HEK293 (cell line): ENCODE measurements around the gene NOC2L.
A peak's percentile ranks its signal among the peaks of the same experiment; 100 is the strongest.

Experiments
- ATF2 ChIP-seq: fragments of 450-650 bp; formaldehyde crosslinking; IDR thresholded peaks from 2 replicates; pipeline ENCODE4 v1.5.1; 2016; ENCODE audit warnings: missing biosample characterization, missing genetic modification characterization, low read depth
- CTCF ChIP-seq: fragments of 450-650 bp; formaldehyde crosslinking; IDR thresholded peaks from 2 replicates; pipeline ENCODE4 v1.5.1; 2016; ENCODE audit warnings: missing biosample characterization, missing genetic modification characterization
- GLIS2 ChIP-seq: fragments of 450-650 bp; formaldehyde crosslinking; IDR thresholded peaks from 2 replicates; pipeline ENCODE4 v1.5.1; 2016; ENCODE audit warnings: missing biosample characterization, missing genetic modification characterization
- HOXA7 ChIP-seq: sonication (generic); formaldehyde crosslinking; IDR thresholded peaks from 2 replicates; pipeline ENCODE4 v1.8.1; 2022; ENCODE audit warnings: missing genetic modification reagents, borderline replicate concordance
- KLF16 ChIP-seq: fragments of 450-650 bp; formaldehyde crosslinking; IDR thresholded peaks from 2 replicates; pipeline ENCODE4 v1.5.1; 2017; ENCODE audit warnings: missing biosample characterization, missing genetic modification characterization
- KLF17 ChIP-seq: fragments of 450-650 bp; formaldehyde crosslinking; IDR thresholded peaks from 2 replicates; pipeline ENCODE4 v1.5.1; 2016; ENCODE audit warnings: missing biosample characterization, missing genetic modification characterization
- KLF7 ChIP-seq: fragments of 450-650 bp; formaldehyde crosslinking; IDR thresholded peaks from 2 replicates; pipeline ENCODE4 v1.5.1; 2016; ENCODE audit warnings: missing biosample characterization, missing genetic modification characterization, borderline replicate concordance
- OSR2 ChIP-seq: fragments of 450-650 bp; formaldehyde crosslinking; IDR thresholded peaks from 2 replicates; pipeline ENCODE4 v1.5.1; 2016; ENCODE audit warnings: missing biosample characterization, missing genetic modification characterization
- OVOL3 ChIP-seq: fragments of 450-650 bp; formaldehyde crosslinking; IDR thresholded peaks from 2 replicates; pipeline ENCODE4 v1.5.1; 2016; ENCODE audit warnings: missing biosample characterization, missing genetic modification characterization
- PBX3 ChIP-seq: sonication (generic); formaldehyde crosslinking; IDR thresholded peaks from 2 replicates; pipeline ENCODE4 v1.8.1; 2022; ENCODE audit warnings: mild to moderate bottlenecking, moderate library complexity, missing genetic modification reagents
- PRDM6 ChIP-seq: fragments of 450-650 bp; formaldehyde crosslinking; IDR thresholded peaks from 2 replicates; pipeline ENCODE4 v1.5.1; 2017; ENCODE audit warnings: missing biosample characterization, missing genetic modification characterization
- REPIN1 ChIP-seq: fragments of 450-650 bp; formaldehyde crosslinking; IDR thresholded peaks from 2 replicates; pipeline ENCODE4 v1.5.1; 2017; ENCODE audit warnings: missing biosample characterization, missing genetic modification characterization, low read depth
- SP7 ChIP-seq: fragments of 450-650 bp; formaldehyde crosslinking; IDR thresholded peaks from 2 replicates; pipeline ENCODE4 v1.5.1; 2016; ENCODE audit warnings: missing biosample characterization, missing genetic modification characterization
- TCF7L2 ChIP-seq: IDR thresholded peaks from 2 replicates; pipeline ENCODE4 v1.6.1; 2011; ENCODE audit warnings: low read depth, mild to moderate bottlenecking, inconsistent platforms, low read length, moderate library complexity, borderline replicate concordance
- ZBTB49 ChIP-seq: fragments of 450-650 bp; formaldehyde crosslinking; IDR thresholded peaks from 2 replicates; pipeline ENCODE4 v1.5.1; 2016; ENCODE audit warnings: missing biosample characterization, missing genetic modification characterization, low read depth
- ZFP41 ChIP-seq: fragments of 450-650 bp; formaldehyde crosslinking; IDR thresholded peaks from 2 replicates; pipeline ENCODE4 v1.5.1; 2016; ENCODE audit warnings: missing biosample characterization, missing genetic modification characterization, borderline replicate concordance
- ZFP69B ChIP-seq: fragments of 450-650 bp; formaldehyde crosslinking; IDR thresholded peaks from 2 replicates; pipeline ENCODE4 v1.5.1; 2016; ENCODE audit warnings: missing biosample characterization, missing genetic modification characterization
- ZNF121 ChIP-seq: fragments of 450-650 bp; formaldehyde crosslinking; IDR thresholded peaks from 2 replicates; pipeline ENCODE4 v1.5.1; 2016; ENCODE audit warnings: missing biosample characterization, missing genetic modification characterization
- ZNF133 ChIP-seq: fragments of 450-650 bp; formaldehyde crosslinking; IDR thresholded peaks from 2 replicates; pipeline ENCODE4 v1.5.1; 2016; ENCODE audit warnings: missing biosample characterization, missing genetic modification characterization
- ZNF138 ChIP-seq: fragments of 450-650 bp; formaldehyde crosslinking; IDR thresholded peaks from 2 replicates; pipeline ENCODE4 v1.5.1; 2016; ENCODE audit warnings: missing biosample characterization, missing genetic modification characterization, borderline replicate concordance
- ZNF169 ChIP-seq: fragments of 450-650 bp; formaldehyde crosslinking; IDR thresholded peaks from 2 replicates; pipeline ENCODE4 v1.5.1; 2016; ENCODE audit warnings: missing biosample characterization, missing genetic modification characterization
- ZNF175 ChIP-seq: fragments of 450-650 bp; formaldehyde crosslinking; IDR thresholded peaks from 2 replicates; pipeline ENCODE4 v1.5.1; 2016; ENCODE audit warnings: missing biosample characterization, missing genetic modification characterization
- ZNF221 ChIP-seq: fragments of 450-650 bp; formaldehyde crosslinking; IDR thresholded peaks from 2 replicates; pipeline ENCODE4 v1.5.1; 2017; ENCODE audit warnings: missing biosample characterization, missing genetic modification characterization, borderline replicate concordance
- ZNF341 ChIP-seq: fragments of 450-650 bp; formaldehyde crosslinking; IDR thresholded peaks from 2 replicates; pipeline ENCODE4; 2016; ENCODE audit warnings: low read depth, missing biosample characterization, missing genetic modification characterization
- ZNF354C ChIP-seq: fragments of 450-650 bp; formaldehyde crosslinking; IDR thresholded peaks from 2 replicates; pipeline ENCODE4 v1.5.1; 2016; ENCODE audit warnings: missing biosample characterization, missing genetic modification characterization, low read depth, borderline replicate concordance
- ZNF624 ChIP-seq: fragments of 450-650 bp; formaldehyde crosslinking; IDR thresholded peaks from 2 replicates; pipeline ENCODE4 v1.5.1; 2017; ENCODE audit warnings: missing biosample characterization, missing genetic modification characterization
- ZNF660 ChIP-seq: fragments of 450-650 bp; IDR thresholded peaks from 2 replicates; pipeline ENCODE4 v1.5.1; 2018; ENCODE audit warnings: missing biosample characterization, mild to moderate bottlenecking, missing genetic modification characterization
- ZNF768 ChIP-seq: fragments of 450-650 bp; formaldehyde crosslinking; IDR thresholded peaks from 2 replicates; pipeline ENCODE4 v1.5.1; 2018; ENCODE audit warnings: missing biosample characterization, mild to moderate bottlenecking, missing genetic modification characterization
- ZNF843 ChIP-seq: fragments of 450-650 bp; formaldehyde crosslinking; IDR thresholded peaks from 2 replicates; pipeline ENCODE4 v1.5.1; 2016; ENCODE audit warnings: missing biosample characterization, missing genetic modification characterization
- ZSCAN18 ChIP-seq: fragments of 450-650 bp; formaldehyde crosslinking; IDR thresholded peaks from 2 replicates; pipeline ENCODE4 v1.5.1; 2016; ENCODE audit warnings: missing biosample characterization, missing genetic modification characterization

The NOC2L gene

GRCh38 chr1:942864-943533, 16.1 kb downstream of the NOC2L start (continued):
- no peak for TF ChIP-seq PBX3 (CRISPR knock-in tag)
- peak; percentile 87 for TF ChIP-seq SP7 (tag by site-specific recombination)
- TF ChIP-seq ZNF843 (tag by site-specific recombination), result no peak
- no peak for TF ChIP-seq PRDM6 (tag by site-specific recombination)
- no peak for TF ChIP-seq ZSCAN18 (tag by site-specific recombination)
- TF ChIP-seq KLF7 (tag by site-specific recombination), result peak; percentile 90
- no peak for TF ChIP-seq ZNF221 (tag by site-specific recombination)
- TF ChIP-seq ZNF768 (tag by site-specific recombination), result no peak
- peak; percentile 55; the same call in 1 of the 2 replicates for TF ChIP-seq ZFP69B (tag by site-specific recombination)
- no peak for TF ChIP-seq TCF7L2
- TF ChIP-seq ZNF660, result no peak
- peak; percentile 88 for TF ChIP-seq GLIS2
- peak; percentile 93 for TF ChIP-seq ATF2 (tag by site-specific recombination)
- no peak for TF ChIP-seq ZBTB49 (tag by site-specific recombination)
- no peak for TF ChIP-seq ZNF133 (tag by site-specific recombination)
- TF ChIP-seq ZNF624 (tag by site-specific recombination), result no peak
- no peak for TF ChIP-seq HOXA7
- peak; percentile 54; the same call in 1 of the 2 replicates for TF ChIP-seq ZFP41
- no peak for TF ChIP-seq OSR2 (tag by site-specific recombination)
- peak; percentile 88 for TF ChIP-seq KLF16 (tag by site-specific recombination)
- no peak for TF ChIP-seq ZNF121 (tag by site-specific recombination)
- no peak for TF ChIP-seq ZNF175 (tag by site-specific recombination)
- no peak for TF ChIP-seq ZNF169
- TF ChIP-seq CTCF, result no peak
- peak; percentile 81; the same call in 1 of the 2 replicates for TF ChIP-seq ZNF341 (tag by site-specific recombination)
- TF ChIP-seq ZNF138 (tag by site-specific recombination), result no peak
- TF ChIP-seq REPIN1, result no peak; the same call in 1 of the 2 replicates
- peak; percentile 95 for TF ChIP-seq KLF17
- no peak for TF ChIP-seq ZNF354C (tag by site-specific recombination)
- TF ChIP-seq OVOL3 (tag by site-specific recombination), result no peak
